A375 (cell line): Measurements from ENCODE around the gene SLC16A6. TPM values are rescaled to one million over a fixed set of nuclear protein-coding genes. Genes with fewer than 3 reads are reported as not detected.

ENCODE experiments used
- total RNA-seq: library from RNA; depleted of rRNA; stranded (reverse); fragments of >200 nt; shearing (Covaris generic); gene quantifications from 2 replicates; pipeline ENCODE4 v1.2.3, GENCODE V29; 2014; rRNA removed

SLC16A6 gene, protein sequence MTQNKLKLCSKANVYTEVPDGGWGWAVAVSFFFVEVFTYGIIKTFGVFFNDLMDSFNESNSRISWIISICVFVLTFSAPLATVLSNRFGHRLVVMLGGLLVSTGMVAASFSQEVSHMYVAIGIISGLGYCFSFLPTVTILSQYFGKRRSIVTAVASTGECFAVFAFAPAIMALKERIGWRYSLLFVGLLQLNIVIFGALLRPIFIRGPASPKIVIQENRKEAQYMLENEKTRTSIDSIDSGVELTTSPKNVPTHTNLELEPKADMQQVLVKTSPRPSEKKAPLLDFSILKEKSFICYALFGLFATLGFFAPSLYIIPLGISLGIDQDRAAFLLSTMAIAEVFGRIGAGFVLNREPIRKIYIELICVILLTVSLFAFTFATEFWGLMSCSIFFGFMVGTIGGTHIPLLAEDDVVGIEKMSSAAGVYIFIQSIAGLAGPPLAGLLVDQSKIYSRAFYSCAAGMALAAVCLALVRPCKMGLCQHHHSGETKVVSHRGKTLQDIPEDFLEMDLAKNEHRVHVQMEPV
- 0.79 and 0.93 TPM in 2 replicates for total RNA-seq

GRCh38 chr17:68290955-68291835 lies at the start of gene SLC16A6, which contains the start of gene ARSG:
SLC16A6 (minus strand) TSS chr17:68291127; CDS start chr17:68278320, 12,807 bp downstream.
ARSG (plus strand) TSS chr17:68291495; CDS start chr17:68307494, 15,999 bp downstream.

DNA sequence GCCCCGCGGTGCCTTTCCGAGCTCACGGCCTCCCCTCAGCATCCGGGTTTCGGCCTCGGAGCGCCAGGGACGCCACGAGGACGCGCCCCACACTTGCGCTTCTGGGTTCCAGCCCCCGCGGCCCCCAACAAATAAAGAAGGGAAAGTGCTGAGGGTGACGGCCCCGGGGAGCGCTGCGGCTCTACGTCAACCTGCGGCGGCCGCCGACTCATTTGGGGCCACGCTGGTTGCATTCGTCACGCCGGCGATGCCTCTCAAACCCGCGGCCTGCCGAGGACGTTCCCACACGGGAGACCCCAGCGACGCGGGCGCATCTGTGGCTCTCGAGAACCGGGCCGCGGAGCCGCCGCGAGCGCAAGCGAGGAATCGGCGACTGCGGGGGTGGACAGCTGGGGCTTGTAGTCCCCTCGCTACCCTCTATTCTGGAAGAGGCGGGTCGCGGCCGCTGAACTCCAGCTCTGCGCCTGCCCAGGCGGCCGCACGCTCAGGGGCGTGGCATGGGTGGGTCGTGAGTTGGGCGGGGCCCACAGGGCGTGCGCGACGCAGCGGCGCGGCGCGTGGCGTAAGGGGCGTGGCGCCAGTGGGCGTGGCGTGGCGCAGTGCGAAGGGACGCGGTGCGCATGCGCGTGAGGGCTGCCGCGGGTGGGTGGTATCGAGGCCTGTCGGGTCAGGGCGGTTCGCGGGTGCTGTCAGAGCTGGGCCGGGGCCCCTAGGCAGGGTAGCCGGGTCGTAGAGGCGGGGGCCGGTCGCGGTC lies 43.3 kb downstream of the SLC16A6 start, which contains the start of gene AMZ2:
Gene AMZ2 (plus strand): TSS at position 599 of the 754 bp plus-strand sequence. CDS start 2,145 bp downstream, outside the sequence.

Other genes with a start within 250 kb of the SLC16A6 start
- 44.3 and 46.5 TPM in 2 replicates for gene AMZ2, start 43.1 kb downstream of the SLC16A6 start, total RNA-seq
- gene ARSG, start 368 bp upstream of the SLC16A6 start, total RNA-seq, result 2.9 and 3.8 TPM in 2 replicates
- 30.0 and 37.3 TPM in 2 replicates for gene WIPI1, start 166.4 kb upstream of the SLC16A6 start, total RNA-seq
- gene PRKAR1A, start 221.3 kb upstream of the SLC16A6 start, total RNA-seq, result 326 and 383 TPM in 2 replicates